Activated naive CD4-positive, alpha-beta T cell (primary cell): Measurements from ENCODE around the gene SEZ6L2.
A peak's percentile ranks its signal among the peaks of the same experiment; 100 is the strongest.
"Not testable (repeated sequence)": the region's sequence is repeated elsewhere in the genome, so short reads cannot be mapped to it uniquely, and the experiment has no call there.

Experiments used
- DNase-seq, 4 experiments: peaks; one replicate each; lab custom pipeline; 2025; lab: John Stamatoyannopoulos, UW

Gene SEZ6L2

GRCh38 chr16:29910819-29911675 is 11.7 kb upstream of the SEZ6L2 start:
- no peak for DNase-seq

GRCh38 chr16:29909851-29910250 is 10.5 kb upstream of the SEZ6L2 start:
- DNase-seq: not testable (repeated sequence)

- no peak for DNase-seq
Measured at GRCh38 chr16:29909391-29909790, 10.0 kb upstream of the SEZ6L2 start.

- DNase-seq: no peak
Measured at GRCh38 chr16:29908719-29909220, 9.4 kb upstream of the SEZ6L2 start.

- DNase-seq: no peak
Measured at GRCh38 chr16:29907973-29908372, 8.6 kb upstream of the SEZ6L2 start.

GRCh38 chr16:29906520-29907244 is 7.3 kb upstream of the SEZ6L2 start:
- no peak for DNase-seq

GRCh38 chr16:29905668-29906067 is 6.3 kb upstream of the SEZ6L2 start:
- DNase-seq: no peak

- DNase-seq: no peak
Measured at GRCh38 chr16:29904947-29905346, 5.6 kb upstream of the SEZ6L2 start.

- DNase-seq: no peak
Measured at GRCh38 chr16:29903590-29903989, 4.2 kb upstream of the SEZ6L2 start.

- DNase-seq: no peak
Measured at GRCh38 chr16:29901607-29901945, 2.2 kb upstream of the SEZ6L2 start.

GRCh38 chr16:29900888-29901606 is 1.7 kb upstream of the SEZ6L2 start:
- DNase-seq: no peak

GRCh38 chr16:29900102-29900887 is 945 bp upstream of the SEZ6L2 start, which contains the start of gene ASPHD1:
TSS of gene ASPHD1 (plus strand) at chr16:29900488. CDS start at chr16:29900972, 484 bp downstream.
- peak; percentile 58 to 77 (median 68) for DNase-seq

- no peak for DNase-seq
Measured at GRCh38 chr16:29898804-29899515, 390 bp downstream of the SEZ6L2 start.

- DNase-seq: no peak
Measured at GRCh38 chr16:29898135-29898803, 1.1 kb downstream of the SEZ6L2 start.

GRCh38 chr16:29897333-29897732 is 2.0 kb downstream of the SEZ6L2 start:
- DNase-seq: no peak

GRCh38 chr16:29896841-29897240 is 2.5 kb downstream of the SEZ6L2 start:
- no peak for DNase-seq

GRCh38 chr16:29894352-29894751 is 5.0 kb downstream of the SEZ6L2 start:
- DNase-seq: no peak

GRCh38 chr16:29893553-29893952 is 5.8 kb downstream of the SEZ6L2 start:
- DNase-seq: no peak

- DNase-seq: no peak
Measured at GRCh38 chr16:29892458-29892813, 6.9 kb downstream of the SEZ6L2 start.
